Progenitor cell of endocrine pancreas (in vitro differentiated cells): ENCODE measurements around the gene GPR82. TPM values are rescaled to one million over a fixed set of nuclear protein-coding genes. Genes with fewer than 3 reads are reported as not detected.
"Not testable (repeated sequence)": the region's sequence is repeated elsewhere in the genome, so short reads cannot be mapped to it uniquely, and the experiment has no call there.

Experiments used
- DNase-seq: peaks from one replicate; pipeline ENCODE4 v3.0.0; 2021; ENCODE audit warnings: low spot score; ENCODE audit not compliant: unreplicated experiment
- H3K27ac Mint-ChIP-seq: 2 replicates; pipeline ENCODE4 v1.8.0; 2021; ENCODE audit warnings: mild to moderate bottlenecking, moderate library complexity, mixed read lengths
- H3K27me3 Mint-ChIP-seq: 2 replicates; pipeline ENCODE4 v1.8.0; 2021; ENCODE audit warnings: mixed read lengths
- H3K36me3 Mint-ChIP-seq: 2 replicates; pipeline ENCODE4 v1.8.0; 2022; ENCODE audit warnings: mixed read lengths; ENCODE audit not compliant: insufficient read depth
- H3K4me1 Mint-ChIP-seq: 2 replicates; pipeline ENCODE4 v1.8.0; 2021; ENCODE audit warnings: low read depth, mixed read lengths
- H3K4me3 Mint-ChIP-seq: 2 replicates; pipeline ENCODE4 v1.8.0; 2021; ENCODE audit warnings: low read depth, mild to moderate bottlenecking, moderate library complexity, mixed read lengths
- H3K9me3 Mint-ChIP-seq: 2 replicates; pipeline ENCODE4 v1.8.0; 2021; ENCODE audit warnings: low read depth, mixed read lengths
- long read RNA-seq: library from polyadenylated mRNA; unstranded; transcript quantifications from one replicate; pipeline ENCODE4 v2.0.0, GENCODE V29; 2020
- total RNA-seq: library from RNA; stranded (reverse); gene quantifications from 2 replicates; pipeline ENCODE4 v1.2.1, GENCODE V29; 2021
- TF ChIP-seq, protein P1 (sequence below): fragments of 200-600 bp; sonication (generic); IDR thresholded peaks from one replicate; pipeline ENCODE4 v1.5.0; 2021; ENCODE audit warnings: antibody characterized with exemption, mild to moderate bottlenecking; ENCODE audit not compliant: unreplicated experiment

The GPR82 gene, protein sequence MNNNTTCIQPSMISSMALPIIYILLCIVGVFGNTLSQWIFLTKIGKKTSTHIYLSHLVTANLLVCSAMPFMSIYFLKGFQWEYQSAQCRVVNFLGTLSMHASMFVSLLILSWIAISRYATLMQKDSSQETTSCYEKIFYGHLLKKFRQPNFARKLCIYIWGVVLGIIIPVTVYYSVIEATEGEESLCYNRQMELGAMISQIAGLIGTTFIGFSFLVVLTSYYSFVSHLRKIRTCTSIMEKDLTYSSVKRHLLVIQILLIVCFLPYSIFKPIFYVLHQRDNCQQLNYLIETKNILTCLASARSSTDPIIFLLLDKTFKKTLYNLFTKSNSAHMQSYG
- total RNA-seq = not detected in 2 replicates
- long read RNA-seq = 0 reads

DNA sequence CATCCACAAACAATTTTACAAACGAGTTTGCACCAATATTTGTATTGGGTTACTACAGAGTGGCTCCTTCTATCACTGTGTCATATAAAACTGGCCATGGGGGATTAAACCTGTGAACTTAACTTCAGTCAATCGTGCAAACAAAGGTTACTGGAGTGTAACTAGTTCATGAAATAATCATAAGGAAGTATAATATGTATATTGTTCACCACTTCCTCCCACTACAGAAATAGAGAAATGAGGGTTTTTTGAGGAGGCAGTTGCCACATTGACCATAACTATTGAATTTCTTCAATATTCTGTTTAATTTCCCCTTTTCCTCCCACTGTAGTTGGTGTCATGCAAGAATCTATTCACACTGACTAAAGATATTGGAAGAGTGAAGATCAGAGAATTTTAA lies at the start of gene GPR82:
Gene GPR82 (plus strand): TSS at position 356 of the 400 bp plus-strand sequence. CDS start 2,846 bp downstream, outside the sequence.
- DNase-seq = no peak
- TF ChIP-seq, protein P1, sequence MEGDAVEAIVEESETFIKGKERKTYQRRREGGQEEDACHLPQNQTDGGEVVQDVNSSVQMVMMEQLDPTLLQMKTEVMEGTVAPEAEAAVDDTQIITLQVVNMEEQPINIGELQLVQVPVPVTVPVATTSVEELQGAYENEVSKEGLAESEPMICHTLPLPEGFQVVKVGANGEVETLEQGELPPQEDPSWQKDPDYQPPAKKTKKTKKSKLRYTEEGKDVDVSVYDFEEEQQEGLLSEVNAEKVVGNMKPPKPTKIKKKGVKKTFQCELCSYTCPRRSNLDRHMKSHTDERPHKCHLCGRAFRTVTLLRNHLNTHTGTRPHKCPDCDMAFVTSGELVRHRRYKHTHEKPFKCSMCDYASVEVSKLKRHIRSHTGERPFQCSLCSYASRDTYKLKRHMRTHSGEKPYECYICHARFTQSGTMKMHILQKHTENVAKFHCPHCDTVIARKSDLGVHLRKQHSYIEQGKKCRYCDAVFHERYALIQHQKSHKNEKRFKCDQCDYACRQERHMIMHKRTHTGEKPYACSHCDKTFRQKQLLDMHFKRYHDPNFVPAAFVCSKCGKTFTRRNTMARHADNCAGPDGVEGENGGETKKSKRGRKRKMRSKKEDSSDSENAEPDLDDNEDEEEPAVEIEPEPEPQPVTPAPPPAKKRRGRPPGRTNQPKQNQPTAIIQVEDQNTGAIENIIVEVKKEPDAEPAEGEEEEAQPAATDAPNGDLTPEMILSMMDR = no peak
- Mint-ChIP-seq H3K27ac (no peak within 1 kb of the TSS), H3K4me3 (no peak within 1 kb of the TSS), H3K36me3 (peaks cover 11% of the 10 kb centered on the region), H3K27me3 (no peaks in the 10 kb centered on the region), H3K4me1 (peaks cover 8% of the 10 kb centered on the region), H3K9me3 (peaks cover 28% of the 10 kb centered on the region)

DNA sequence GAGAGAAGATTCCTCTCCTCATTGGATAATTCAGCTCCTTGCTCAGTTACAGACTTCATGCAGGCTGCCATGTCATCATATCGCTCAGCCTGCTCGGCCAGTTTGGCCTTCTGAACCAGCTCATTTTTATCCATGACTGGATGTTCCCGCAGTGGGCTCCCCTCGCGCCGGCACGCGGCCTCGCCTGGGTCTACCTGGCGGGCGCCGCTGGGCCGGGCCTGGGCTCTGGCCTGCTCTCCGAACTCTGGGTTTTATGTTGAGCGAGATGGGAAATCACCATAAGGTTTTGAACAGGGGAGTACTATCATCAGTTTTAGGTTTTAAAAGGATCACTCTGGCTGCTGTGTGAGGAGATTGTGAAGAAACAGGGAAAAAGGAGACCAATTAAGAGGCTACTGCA lies 47.6 kb upstream of the GPR82 start:
- H3K4me1 Mint-ChIP-seq, H3K27ac Mint-ChIP-seq, DNase-seq, H3K36me3 Mint-ChIP-seq, H3K27me3 Mint-ChIP-seq, H3K4me3 Mint-ChIP-seq: not testable (repeated sequence)
- peaks cover 22% of the 10 kb centered on the region for H3K9me3 Mint-ChIP-seq

DNA sequence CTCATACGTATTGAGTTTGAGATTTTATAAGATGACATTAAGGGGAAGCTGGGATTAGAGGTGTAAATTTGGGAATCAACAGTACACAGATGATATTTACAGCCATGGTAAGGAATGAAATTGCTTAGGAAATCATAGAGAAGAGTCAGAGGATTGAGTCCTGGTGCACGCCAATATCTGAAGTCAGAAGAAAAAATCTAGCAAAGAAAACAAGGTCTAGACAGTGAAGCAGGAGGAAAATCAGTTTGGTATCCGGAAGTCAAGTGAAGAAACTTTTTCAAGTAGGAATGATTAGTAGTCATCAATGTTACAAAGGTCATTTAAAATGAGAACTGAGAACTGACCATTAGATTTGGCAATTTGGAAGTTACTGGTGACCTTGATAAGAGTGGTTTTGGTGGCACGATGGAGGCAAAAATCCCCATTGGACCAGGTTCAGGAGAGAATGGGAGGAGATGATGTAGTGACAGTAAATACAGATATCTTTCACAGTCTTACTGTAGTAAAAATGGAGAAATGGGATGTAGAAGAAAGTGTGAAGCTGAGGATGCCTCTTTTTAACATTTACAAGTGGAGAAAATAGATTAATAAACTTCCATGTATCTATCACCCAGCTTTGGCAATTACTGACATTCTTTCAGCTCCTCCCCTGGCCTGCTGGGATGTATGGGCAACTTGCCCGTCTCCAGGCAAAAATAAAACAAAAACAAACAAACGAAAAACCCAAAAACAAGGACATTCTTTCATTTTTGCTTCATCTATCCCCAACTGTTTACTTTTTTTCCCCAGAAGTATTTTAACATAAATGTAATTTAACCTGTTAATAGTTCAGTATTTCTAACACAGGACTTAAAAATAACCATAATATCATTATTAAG lies 46.6 kb upstream of the GPR82 start:
- H3K27me3 Mint-ChIP-seq = no peaks in the 10 kb centered on the region
- no peak for DNase-seq
- TF ChIP-seq, protein P1 = no peak
- H3K4me1 Mint-ChIP-seq = no peaks in the 10 kb centered on the region
- H3K36me3 Mint-ChIP-seq = peaks cover 5% of the 10 kb centered on the region
- H3K9me3 Mint-ChIP-seq = peaks cover 23% of the 10 kb centered on the region
- H3K27ac Mint-ChIP-seq = no peak overlapping the region
- H3K4me3 Mint-ChIP-seq = no peak overlapping the region

DNA sequence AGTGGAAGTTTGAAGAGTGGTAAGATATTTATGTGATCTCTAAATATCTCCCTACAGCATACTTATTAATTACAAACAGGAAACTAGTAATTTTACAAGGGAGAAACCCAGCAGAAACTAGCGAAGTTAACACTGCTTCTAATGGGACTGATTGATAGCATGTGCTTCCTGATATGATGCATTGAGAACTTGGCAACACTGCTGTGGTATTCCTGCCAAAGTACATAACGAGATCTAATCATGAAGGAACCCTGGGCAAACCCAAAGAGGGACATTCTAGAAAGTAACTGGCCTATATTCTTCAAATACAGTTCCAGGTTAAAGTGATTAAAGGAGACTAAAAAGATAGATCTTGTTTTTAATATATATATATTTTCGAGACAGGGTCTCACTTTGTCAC lies 39.8 kb upstream of the GPR82 start:
- peaks cover 12% of the 10 kb centered on the region for H3K9me3 Mint-ChIP-seq
- TF ChIP-seq, protein P1 = no peak

DNA sequence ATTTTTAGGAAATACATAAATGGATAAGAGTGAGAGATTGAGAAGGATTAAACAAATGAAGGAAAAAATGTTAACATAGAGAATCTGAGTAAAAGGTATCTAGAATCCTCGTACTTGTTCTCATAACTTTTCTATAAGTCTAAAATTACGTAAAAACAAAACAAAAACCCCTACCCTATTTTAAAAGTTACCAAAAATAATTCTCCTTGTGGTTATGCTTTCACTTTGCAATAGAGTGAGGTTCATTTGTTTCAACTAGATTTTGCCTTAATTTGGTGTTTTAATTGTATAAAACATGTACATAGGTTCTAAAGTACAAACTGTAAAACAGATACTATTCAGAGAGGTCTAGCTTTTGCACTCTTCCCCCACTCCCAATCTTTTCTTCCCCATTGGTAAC lies 39.0 kb upstream of the GPR82 start:
- H3K9me3 Mint-ChIP-seq = peaks cover 12% of the 10 kb centered on the region
- H3K27me3 Mint-ChIP-seq = no peaks in the 10 kb centered on the region
- no peaks in the 10 kb centered on the region for H3K36me3 Mint-ChIP-seq
- TF ChIP-seq, protein P1 = no peak
- H3K4me1 Mint-ChIP-seq = no peaks in the 10 kb centered on the region
- H3K27ac Mint-ChIP-seq = no peak overlapping the region
- DNase-seq = no peak
- H3K4me3 Mint-ChIP-seq = no peak overlapping the region

More for the DNA sequence above, 39.8 kb upstream of the GPR82 start:
- H3K27me3 Mint-ChIP-seq = no peaks in the 10 kb centered on the region
- H3K36me3 Mint-ChIP-seq = no peaks in the 10 kb centered on the region
- no peak overlapping the region for H3K27ac Mint-ChIP-seq
- H3K4me1 Mint-ChIP-seq = no peaks in the 10 kb centered on the region
- H3K4me3 Mint-ChIP-seq = no peak overlapping the region
- no peak for DNase-seq
